HL-60 (cell line): ENCODE measurements around the gene ENDOD1.

Experiments used
- DNase-seq, 2 experiments: peaks; one replicate each; pipeline ENCODE4 v3.0.0-alpha.2; 2010 to 2020; ENCODE audit warnings: low read depth in 1 of 2, low spot score in 1 of 2
- H3K27ac ChIP-seq: fragments of 250-450 bp; sonication (Bioruptor Pico); replicated peaks from 2 replicates; pipeline ENCODE4 v1.5.1; 2020; ENCODE audit warnings: mild to moderate bottlenecking, moderate library complexity
- H3K27me3 ChIP-seq: fragments of 250-450 bp; sonication (Bioruptor Pico); 2 replicates; pipeline ENCODE4 v1.5.1; 2021; ENCODE audit warnings: mild to moderate bottlenecking, moderate library complexity; ENCODE audit not compliant: insufficient read depth, poor library complexity, severe bottlenecking
- H3K4me3 ChIP-seq: replicated peaks from 2 replicates; pipeline ENCODE4 v1.5.1; 2011; ENCODE audit warnings: mild to moderate bottlenecking, control low read depth, low read length; ENCODE audit not compliant: insufficient read depth
- CTCF ChIP-seq: IDR thresholded peaks from one replicate; pipeline ENCODE4 v1.5.1; 2011; ENCODE audit warnings: low read length, control low read depth, inconsistent platforms; ENCODE audit not compliant: insufficient read depth
- GABPA ChIP-seq: IDR thresholded peaks from 2 replicates; pipeline ENCODE4 v1.6.1; 2012; ENCODE audit warnings: low read depth
- POLR2AphosphoS5 ChIP-seq: IDR thresholded peaks from 2 replicates; pipeline ENCODE4 v1.6.1; 2012; ENCODE audit warnings: low read depth
- REST ChIP-seq: IDR thresholded peaks from 2 replicates; pipeline ENCODE4 v1.6.1; 2012; ENCODE audit warnings: low read depth; ENCODE audit not compliant: insufficient replicate concordance
- SPI1 ChIP-seq: IDR thresholded peaks from 2 replicates; pipeline ENCODE4 v1.6.1; 2012; ENCODE audit warnings: low read depth, mild to moderate bottlenecking, borderline replicate concordance

The ENDOD1 gene

DNA sequence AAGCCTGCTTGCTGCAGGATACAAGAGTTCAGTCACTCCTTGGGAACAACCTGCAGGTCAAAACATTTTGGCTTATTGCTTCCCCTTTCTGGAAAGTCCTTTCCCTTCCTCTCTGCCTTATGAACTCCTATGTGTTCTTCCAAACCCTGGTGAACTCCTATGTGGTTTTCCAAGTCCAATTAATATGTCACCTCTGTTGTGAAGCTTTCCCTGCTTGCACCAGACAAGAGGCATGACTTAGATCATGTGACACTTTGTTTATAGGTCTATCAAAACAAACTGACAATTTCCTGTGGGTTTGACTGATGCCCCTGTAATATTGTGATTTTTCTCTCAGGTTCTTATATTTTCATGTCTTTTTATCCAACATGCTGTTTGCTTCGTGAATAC is 64.2 kb downstream of the ENDOD1 start:
- TF ChIP-seq POLR2AphosphoS5 (no peak), SPI1 (no peak), GABPA (no peak), REST (no peak), CTCF (no peak)
- H3K27me3 ChIP-seq, result no peaks in the 10 kb centered on the region
- DNase-seq, result no peak
- no peak overlapping the region for H3K4me3 ChIP-seq
- no peak overlapping the region for H3K27ac ChIP-seq

- H3K27ac ChIP-seq, result no peak overlapping the region
- no peak overlapping the region for H3K4me3 ChIP-seq
- TF ChIP-seq CTCF (peak; percentile 25), GABPA (no peak), SPI1 (no peak), POLR2AphosphoS5 (no peak)
- peak; percentile 55 to 84 for DNase-seq
- no peaks in the 10 kb centered on the region for H3K27me3 ChIP-seq
Measured at GRCh38 chr11:95154514-95154913, 64.9 kb downstream of the ENDOD1 start.

GRCh38 chr11:95155385-95155784 is 65.7 kb downstream of the ENDOD1 start:
- Histone ChIP-seq H3K27me3 (no peaks in the 10 kb centered on the region), H3K27ac (no peak overlapping the region), H3K4me3 (no peak overlapping the region)
- TF ChIP-seq CTCF, result no peak
- TF ChIP-seq SPI1, result no peak
- no peak for TF ChIP-seq REST
- no peak for TF ChIP-seq POLR2AphosphoS5
- TF ChIP-seq GABPA, result no peak
- DNase-seq, result no peak

- no peak for DNase-seq
- Histone ChIP-seq H3K27me3 (no peaks in the 10 kb centered on the region), H3K27ac (no peak overlapping the region), H3K4me3 (no peak overlapping the region)
- TF ChIP-seq POLR2AphosphoS5, result no peak
- TF ChIP-seq SPI1, result peak; percentile 15; the same call in 1 of the 2 replicates
Measured at GRCh38 chr11:95156133-95156721, 66.6 kb downstream of the ENDOD1 start.
